Measurements from ENCODE around the gene CD9.

CD9 gene

DNA sequence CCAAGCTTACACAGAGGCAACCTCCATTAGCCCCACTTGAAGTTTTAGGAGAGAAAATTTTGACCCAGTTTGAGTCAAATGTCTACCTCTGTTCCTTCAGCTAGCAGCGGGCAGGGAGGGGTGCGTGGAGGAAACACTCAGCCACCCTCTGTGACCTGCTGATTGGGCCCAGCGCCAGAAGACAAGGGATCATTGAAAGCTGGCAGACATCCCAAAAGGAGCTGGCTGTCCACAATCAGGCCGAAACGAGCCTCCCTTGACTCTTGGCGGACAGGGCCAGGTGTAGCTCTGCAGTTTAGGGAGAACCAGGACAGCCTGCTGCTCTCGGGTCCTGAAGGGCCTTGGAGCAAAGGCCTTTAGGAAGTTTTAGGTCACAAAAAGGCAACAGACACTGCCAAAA, 41.3 kb downstream of the CD9 start:
- DNase-seq (ENCODE audit: low spot score), result peak; percentile 13

DNA sequence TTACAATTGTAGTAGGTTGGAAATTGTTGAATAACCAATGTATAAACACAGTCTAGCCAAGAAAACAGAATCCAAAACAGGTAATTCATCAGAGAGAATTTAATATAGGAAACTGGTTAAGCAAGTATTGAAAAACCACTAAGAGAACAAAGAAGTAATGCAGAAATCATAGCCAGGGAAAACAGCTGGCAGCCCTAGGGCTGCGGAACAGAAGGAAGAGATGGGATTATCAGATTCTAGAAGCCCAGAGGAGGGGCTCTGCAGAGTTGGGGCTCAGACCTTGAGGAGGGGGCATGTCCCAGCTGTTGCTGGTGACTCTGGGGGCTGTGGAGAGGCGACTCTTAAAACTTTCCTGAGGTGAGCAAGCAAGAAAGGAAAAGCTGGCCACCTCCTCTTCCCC, 49.4 kb downstream of the CD9 start:
- no peak for DNase-seq (ENCODE audit: low spot score)

- DNase-seq (ENCODE audit: low spot score), result no peak
These were observed 50.1 kb downstream of the CD9 start for GRCh38 chr12:6250343-6250742.

- no peak for DNase-seq (ENCODE audit: low spot score)
These were observed 53.1 kb downstream of the CD9 start for GRCh38 chr12:6253278-6253677.

GRCh38 chr12:6254491-6254890, 54.3 kb downstream of the CD9 start:
- DNase-seq (ENCODE audit: low spot score), result no peak

DNA sequence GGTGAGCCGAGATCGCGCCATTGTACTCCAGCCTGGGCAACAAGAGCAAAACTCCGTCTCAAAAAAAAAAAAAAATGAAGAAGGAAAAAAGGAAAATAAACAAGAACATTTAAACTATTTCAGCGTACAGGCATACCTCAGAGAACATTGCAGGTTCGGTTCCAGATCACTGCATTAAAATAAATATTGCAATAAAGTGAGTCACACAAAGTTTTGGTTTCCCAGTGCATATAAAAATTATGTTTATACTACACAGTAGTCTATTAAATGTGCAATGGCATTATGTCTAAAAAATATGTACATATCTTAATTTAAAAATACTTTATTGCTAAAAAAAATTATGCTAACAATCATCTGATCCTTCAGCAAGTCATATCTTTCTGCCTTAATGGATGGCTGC, 56.8 kb downstream of the CD9 start:
- no peak for DNase-seq (ENCODE audit: low spot score)

GRCh38 chr12:6262211-6262610, 62.0 kb downstream of the CD9 start:
- no peak for DNase-seq (ENCODE audit: low spot score)

- no peak for DNase-seq (ENCODE audit: low spot score)
These were observed 62.4 kb downstream of the CD9 start for GRCh38 chr12:6262623-6263022.

DNA sequence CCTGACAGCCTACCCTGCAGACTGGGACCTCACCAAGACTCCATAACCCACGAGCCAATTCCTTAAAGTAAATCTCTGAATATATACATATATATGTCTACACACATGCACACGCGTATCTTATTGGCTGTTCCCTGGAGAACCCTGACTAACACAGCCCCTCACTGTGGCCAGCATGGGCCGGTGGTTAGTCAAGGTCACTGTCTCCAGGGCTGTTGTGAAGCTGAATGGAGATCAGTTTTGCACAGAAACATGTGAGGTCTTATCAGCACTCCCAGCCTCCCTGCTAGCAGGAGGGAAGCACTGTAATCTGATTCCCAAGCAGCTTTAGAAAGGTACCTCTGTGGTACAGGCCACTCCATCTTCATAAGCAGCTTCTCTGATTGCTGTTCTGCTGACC, 63.7 kb downstream of the CD9 start:
- no peak for DNase-seq (ENCODE audit: low spot score)

- no peak for DNase-seq (ENCODE audit: low spot score)
These were observed 64.3 kb downstream of the CD9 start for GRCh38 chr12:6264402-6265037.

DNA sequence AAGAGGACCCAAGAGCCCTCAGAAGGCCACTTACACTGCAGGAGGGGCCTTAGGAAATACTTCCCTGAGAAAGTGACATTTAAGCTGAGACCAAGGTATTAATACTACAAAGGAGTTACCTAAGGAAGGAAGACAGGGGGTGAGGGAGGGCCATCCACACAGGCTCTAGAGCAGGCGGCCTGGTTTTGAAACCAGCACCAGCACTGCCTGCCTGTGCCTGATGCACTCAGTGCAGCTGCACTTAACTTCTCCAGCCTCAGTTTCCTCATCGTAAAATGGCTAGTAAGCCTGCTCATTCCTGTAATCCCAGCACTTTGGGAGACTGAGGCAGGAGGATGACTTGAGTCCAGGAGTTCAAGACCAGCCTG, 64.8 kb downstream of the CD9 start:
- DNase-seq (ENCODE audit: low spot score), result no peak

DNA sequence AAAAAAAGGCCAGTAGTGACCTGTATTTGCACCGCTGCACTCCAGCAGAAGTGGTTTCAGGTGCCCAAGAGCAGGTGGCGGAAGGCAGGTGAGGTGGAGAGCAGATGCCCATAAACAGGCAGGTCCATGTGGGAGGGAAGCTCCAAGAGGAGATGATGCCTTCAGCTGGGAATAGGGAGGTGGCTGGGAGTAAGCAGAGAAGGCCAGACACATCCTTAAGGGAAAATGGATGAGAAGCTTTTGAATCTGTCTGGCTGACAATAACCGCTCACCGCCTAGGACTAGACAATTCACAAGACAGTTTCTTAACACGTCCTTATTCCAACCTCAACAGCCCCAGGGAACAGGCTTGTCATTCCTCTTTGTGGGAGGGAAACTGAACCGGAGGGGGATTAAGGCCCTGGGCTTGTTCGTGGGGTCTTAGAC, 66.4 kb downstream of the CD9 start:
- DNase-seq (ENCODE audit: low spot score), result no peak

- DNase-seq (ENCODE audit: low spot score), result no peak
These were observed 66.9 kb downstream of the CD9 start for GRCh38 chr12:6266971-6267721.

DNA sequence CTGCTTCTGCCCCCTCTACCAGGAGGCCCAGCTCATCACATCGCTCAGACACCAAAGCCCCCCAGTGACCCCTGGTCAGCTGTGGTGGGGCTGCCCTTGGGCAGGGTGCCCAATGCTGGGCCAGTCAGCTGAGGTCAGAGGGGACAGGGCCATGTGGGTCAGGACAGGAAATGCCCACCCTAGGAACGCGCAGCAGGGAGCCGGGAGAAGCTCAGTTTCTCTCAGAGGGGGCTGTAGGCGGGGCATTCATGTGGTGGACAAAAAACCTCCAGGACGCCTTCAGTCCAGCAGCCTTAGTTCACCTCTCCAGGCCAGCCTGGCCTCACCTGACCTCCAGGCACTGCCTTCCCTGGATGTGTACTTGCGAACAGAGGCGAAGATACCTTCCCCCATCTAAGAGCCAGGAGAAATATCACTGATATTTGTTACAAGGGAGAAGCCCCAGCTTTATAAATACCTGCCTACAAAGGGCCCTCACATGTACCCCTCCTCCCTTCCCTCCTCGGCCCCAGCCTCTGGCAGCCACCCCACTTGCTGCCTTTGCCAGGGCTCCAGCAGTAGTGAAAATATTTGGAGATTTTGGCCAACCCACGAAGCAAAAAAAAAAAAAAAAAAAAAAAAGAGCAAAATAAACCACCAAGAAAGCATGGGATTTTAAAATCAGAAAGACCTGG, 68.4 kb downstream of the CD9 start:
- no peak for DNase-seq (ENCODE audit: low spot score)

DNA sequence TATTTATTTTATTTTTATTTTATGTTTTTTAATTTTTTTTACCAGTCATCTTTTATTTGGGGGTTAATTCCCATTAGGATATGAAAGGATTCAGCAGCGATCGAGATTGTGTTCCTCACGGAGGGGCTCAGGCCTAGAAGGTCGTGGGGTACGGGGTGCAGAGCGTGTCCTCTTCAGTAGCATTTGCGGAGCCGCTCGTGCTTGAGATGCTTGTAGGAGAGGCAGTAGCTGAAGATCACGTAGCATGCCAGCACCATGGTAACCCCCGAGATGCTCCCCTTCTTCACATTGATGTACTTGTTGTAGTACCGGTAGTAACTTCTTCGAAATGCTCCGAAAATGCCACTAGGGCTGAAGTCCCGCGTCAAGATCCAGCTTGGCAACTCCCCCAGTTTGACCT, 69.8 kb downstream of the CD9 start:
- DNase-seq (ENCODE audit: low spot score), result no peak

GRCh38 chr12:6271281-6271680, 71.1 kb downstream of the CD9 start:
- DNase-seq (ENCODE audit: low spot score), result no peak

- DNase-seq (ENCODE audit: low spot score), result no peak
These were observed 72.4 kb downstream of the CD9 start for GRCh38 chr12:6272300-6273204.

DNA sequence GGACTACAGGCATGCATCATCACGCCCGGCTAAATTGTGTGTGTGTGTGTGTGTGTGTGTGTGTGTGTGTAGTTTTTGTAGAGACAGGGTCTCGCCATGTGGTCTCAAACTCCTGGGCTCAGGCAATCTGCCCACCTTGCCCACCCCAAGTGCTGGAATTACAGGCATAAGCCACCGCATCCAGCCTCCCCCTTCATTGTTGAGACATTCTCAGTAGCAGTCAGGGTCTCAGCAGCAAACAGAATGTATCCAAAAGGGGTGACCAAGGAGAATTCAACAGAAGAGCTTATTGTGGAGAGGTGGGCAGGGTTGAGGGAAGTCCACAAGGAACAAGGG, 73.0 kb downstream of the CD9 start:
- DNase-seq (ENCODE audit: low spot score), result no peak

DNA sequence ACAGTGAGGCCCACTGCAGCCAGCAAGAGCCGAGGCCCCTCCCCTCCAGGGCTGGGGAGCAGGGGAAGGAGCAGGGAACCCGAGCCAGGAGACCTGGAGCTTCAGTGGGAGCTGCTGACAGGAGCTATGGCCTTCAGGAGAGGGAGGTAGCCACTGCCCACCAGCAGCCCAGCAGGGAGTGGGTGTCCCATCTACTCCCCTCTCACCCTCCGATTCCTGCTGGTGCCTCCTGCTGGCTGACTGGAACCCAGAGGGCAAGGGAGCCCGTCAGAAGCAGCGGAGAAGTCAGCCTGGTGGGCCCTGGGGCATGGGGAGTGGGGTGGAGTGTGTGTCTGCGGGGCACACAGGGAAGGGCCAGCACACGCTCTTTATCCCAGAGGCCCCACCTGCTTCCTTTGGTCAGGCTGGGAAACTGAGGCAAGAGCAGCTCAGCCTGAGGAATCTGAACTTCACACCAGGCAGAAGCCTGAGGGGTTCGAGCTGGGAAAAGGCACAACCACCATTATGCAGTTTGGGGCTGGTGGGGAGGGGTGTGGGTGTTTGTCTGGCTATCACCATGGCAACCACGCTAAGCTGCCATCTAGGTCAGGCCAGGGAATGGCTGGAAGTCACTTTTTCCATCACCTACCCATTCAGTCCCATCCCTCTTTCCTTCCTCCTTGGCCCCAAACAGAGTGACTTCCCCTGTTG, 73.5 kb downstream of the CD9 start:
- no peak for DNase-seq (ENCODE audit: low spot score)

- no peak for DNase-seq (ENCODE audit: low spot score)
These were observed 74.3 kb downstream of the CD9 start for GRCh38 chr12:6274231-6275221.

Data from pons (tissue), 1 donor.